OCI-LY1 (cell line): ENCODE results near the gene TNF.

Experiments used
- H2AFZ ChIP-seq: fragments of 200-600 bp; sonication (generic), shearing (Covaris generic); 2 replicates; pipeline ENCODE4 v1.6.0; 2014; ENCODE audit warnings: antibody characterized with exemption, mild to moderate bottlenecking, low read length
- H3F3A ChIP-seq: fragments of 200-600 bp; sonication (generic), shearing (Covaris generic); 2 replicates; pipeline ENCODE4 v1.6.0; 2014; ENCODE audit warnings: mild to moderate bottlenecking, antibody characterized with exemption, low read length, moderate library complexity; ENCODE audit not compliant: insufficient read depth
- H3K27ac ChIP-seq: fragments of 200-600 bp; sonication (generic); 2 replicates; pipeline ENCODE4 v1.5.1; 2014; ENCODE audit warnings: low read length, mixed run types, mild to moderate bottlenecking, low read depth; ENCODE audit not compliant: poor library complexity, severe bottlenecking
- H3K27me3 ChIP-seq: fragments of 200-600 bp; sonication (generic); 2 replicates; pipeline ENCODE4 v1.6.0; 2014; ENCODE audit warnings: antibody characterized with exemption, mild to moderate bottlenecking, low read length, moderate library complexity; ENCODE audit not compliant: insufficient read depth
- H3K36me3 ChIP-seq: fragments of 200-600 bp; sonication (generic); 2 replicates; pipeline ENCODE4 v1.6.1; 2014; ENCODE audit warnings: mild to moderate bottlenecking, antibody characterized with exemption, low read length, moderate library complexity, mixed read lengths; ENCODE audit not compliant: insufficient read depth
- H3K4me1 ChIP-seq: fragments of 200-600 bp; sonication (generic); 2 replicates; pipeline ENCODE4 v1.5.1; 2014; ENCODE audit warnings: mild to moderate bottlenecking, low read length, moderate library complexity; ENCODE audit not compliant: insufficient read depth, severe bottlenecking
- H3K4me2 ChIP-seq: fragments of 200-600 bp; sonication (generic), shearing (Covaris generic); 2 replicates; pipeline ENCODE4 v1.6.1; 2014; ENCODE audit warnings: low read length
- H3K4me3 ChIP-seq: fragments of 200-600 bp; sonication (generic); 2 replicates; pipeline ENCODE4 v1.5.1; 2014; ENCODE audit warnings: low read length, low read depth, mild to moderate bottlenecking, mixed read lengths; ENCODE audit not compliant: poor library complexity, severe bottlenecking
- H3K79me2 ChIP-seq: fragments of 200-600 bp; shearing (Covaris generic); 2 replicates; pipeline ENCODE4 v1.6.1; 2016; ENCODE audit warnings: mixed run types, low read length, mixed read lengths; ENCODE audit not compliant: insufficient read depth
- H3K9ac ChIP-seq: fragments of 200-600 bp; sonication (generic), shearing (Covaris generic); 2 replicates; pipeline ENCODE4 v1.6.1; 2014; ENCODE audit warnings: mild to moderate bottlenecking, low read length, mixed read lengths
- H3K9me2 ChIP-seq: fragments of 200-600 bp; sonication (generic), shearing (Covaris generic); 2 replicates; pipeline ENCODE4 v1.6.1; 2014; ENCODE audit warnings: low read depth, mild to moderate bottlenecking, low read length, mixed read lengths
- H3K9me3 ChIP-seq: fragments of 200-600 bp; shearing (Covaris generic); 2 replicates; pipeline ENCODE4 v1.6.1; 2014; ENCODE audit warnings: low read length, mixed read lengths
- H4K20me1 ChIP-seq: fragments of 200-600 bp; sonication (generic), shearing (Covaris generic); 2 replicates; pipeline ENCODE4 v1.6.0; 2016; ENCODE audit warnings: mild to moderate bottlenecking, low read length; ENCODE audit not compliant: insufficient read depth
- EZH2 ChIP-seq: fragments of 200-600 bp; sonication (generic), shearing (Covaris generic); IDR thresholded peaks from 2 replicates; pipeline ENCODE4 v1.8.0; 2017; ENCODE audit warnings: borderline replicate concordance, mixed run types, mild to moderate bottlenecking, antibody characterized with exemption, low read length, moderate library complexity, mixed read lengths
- TF ChIP-seq, protein P1 (sequence below): fragments of 200-600 bp; sonication (generic), shearing (Covaris generic); IDR thresholded peaks from 2 replicates; pipeline ENCODE4 v1.5.1; 2017; ENCODE audit warnings: mild to moderate bottlenecking, antibody characterized with exemption, low read length, moderate library complexity, mixed read lengths

Gene TNF

DNA sequence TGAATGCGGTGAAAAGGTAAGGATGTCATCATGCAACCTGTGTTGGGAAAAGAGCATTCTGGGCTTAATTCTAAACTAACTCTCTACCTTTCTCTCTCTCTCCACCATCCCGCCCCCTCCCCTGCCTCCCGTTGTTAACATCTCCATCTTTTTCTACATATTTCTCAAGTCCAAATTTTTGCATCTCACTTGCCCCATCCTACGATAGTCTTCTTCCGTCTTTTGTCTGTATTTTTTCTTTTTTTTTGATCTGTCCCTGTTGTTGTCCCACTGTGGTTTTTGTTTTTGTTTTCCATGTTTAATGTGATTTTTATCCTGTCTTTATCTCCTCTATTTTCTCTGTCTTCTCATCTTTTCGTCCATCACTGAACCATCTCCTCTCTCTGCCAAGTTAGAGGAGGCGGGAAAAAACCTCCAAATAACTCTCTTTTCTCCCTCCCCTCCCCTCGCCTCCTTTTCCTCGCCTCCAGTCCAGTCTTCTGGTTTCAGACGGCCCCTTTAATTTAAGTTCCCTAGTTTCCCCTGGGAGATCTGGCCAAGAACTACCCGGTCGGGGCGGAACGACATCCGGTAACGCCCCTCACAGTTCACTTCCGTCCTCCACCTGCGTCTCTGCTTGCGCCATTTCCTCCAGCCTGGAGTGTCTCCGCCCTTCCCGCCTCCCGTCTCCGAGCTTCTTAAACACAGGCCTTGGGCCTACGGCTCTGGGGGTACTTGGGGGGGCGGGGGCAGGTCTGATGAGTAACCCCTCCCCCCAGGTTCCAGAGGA lies 28.2 kb upstream of the TNF start, which contains the start of gene NFKBIL1:
TSS of gene NFKBIL1 (plus strand) at position 651 of the 769 bp plus-strand sequence. CDS start at position 738, 87 bp downstream.
- H3K9ac ChIP-seq = peak within 1 kb of the TSS; percentile 77
- peak within 1 kb of the TSS; percentile 76 for H2AFZ ChIP-seq
- H3K9me3 ChIP-seq = no peaks in the 10 kb centered on the region
- H3K4me1 ChIP-seq = peaks cover 66% of the 10 kb centered on the region
- TF ChIP-seq, protein P1, sequence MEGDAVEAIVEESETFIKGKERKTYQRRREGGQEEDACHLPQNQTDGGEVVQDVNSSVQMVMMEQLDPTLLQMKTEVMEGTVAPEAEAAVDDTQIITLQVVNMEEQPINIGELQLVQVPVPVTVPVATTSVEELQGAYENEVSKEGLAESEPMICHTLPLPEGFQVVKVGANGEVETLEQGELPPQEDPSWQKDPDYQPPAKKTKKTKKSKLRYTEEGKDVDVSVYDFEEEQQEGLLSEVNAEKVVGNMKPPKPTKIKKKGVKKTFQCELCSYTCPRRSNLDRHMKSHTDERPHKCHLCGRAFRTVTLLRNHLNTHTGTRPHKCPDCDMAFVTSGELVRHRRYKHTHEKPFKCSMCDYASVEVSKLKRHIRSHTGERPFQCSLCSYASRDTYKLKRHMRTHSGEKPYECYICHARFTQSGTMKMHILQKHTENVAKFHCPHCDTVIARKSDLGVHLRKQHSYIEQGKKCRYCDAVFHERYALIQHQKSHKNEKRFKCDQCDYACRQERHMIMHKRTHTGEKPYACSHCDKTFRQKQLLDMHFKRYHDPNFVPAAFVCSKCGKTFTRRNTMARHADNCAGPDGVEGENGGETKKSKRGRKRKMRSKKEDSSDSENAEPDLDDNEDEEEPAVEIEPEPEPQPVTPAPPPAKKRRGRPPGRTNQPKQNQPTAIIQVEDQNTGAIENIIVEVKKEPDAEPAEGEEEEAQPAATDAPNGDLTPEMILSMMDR = no peak
- no peak for TF ChIP-seq EZH2
- H3K4me3 ChIP-seq = peak within 1 kb of the TSS; percentile 64
- peak within 1 kb of the TSS; percentile 92 for H3K4me2 ChIP-seq
- no peaks in the 10 kb centered on the region for H3K79me2 ChIP-seq
- no peaks in the 10 kb centered on the region for H3K9me2 ChIP-seq
- H3K27me3 ChIP-seq = no peaks in the 10 kb centered on the region
- peaks cover 7% of the 10 kb centered on the region for H3K36me3 ChIP-seq
- H3K27ac ChIP-seq = peak within 1 kb of the TSS; percentile 75
- no peaks in the 10 kb centered on the region for H3F3A ChIP-seq
- no peaks in the 10 kb centered on the region for H4K20me1 ChIP-seq

DNA sequence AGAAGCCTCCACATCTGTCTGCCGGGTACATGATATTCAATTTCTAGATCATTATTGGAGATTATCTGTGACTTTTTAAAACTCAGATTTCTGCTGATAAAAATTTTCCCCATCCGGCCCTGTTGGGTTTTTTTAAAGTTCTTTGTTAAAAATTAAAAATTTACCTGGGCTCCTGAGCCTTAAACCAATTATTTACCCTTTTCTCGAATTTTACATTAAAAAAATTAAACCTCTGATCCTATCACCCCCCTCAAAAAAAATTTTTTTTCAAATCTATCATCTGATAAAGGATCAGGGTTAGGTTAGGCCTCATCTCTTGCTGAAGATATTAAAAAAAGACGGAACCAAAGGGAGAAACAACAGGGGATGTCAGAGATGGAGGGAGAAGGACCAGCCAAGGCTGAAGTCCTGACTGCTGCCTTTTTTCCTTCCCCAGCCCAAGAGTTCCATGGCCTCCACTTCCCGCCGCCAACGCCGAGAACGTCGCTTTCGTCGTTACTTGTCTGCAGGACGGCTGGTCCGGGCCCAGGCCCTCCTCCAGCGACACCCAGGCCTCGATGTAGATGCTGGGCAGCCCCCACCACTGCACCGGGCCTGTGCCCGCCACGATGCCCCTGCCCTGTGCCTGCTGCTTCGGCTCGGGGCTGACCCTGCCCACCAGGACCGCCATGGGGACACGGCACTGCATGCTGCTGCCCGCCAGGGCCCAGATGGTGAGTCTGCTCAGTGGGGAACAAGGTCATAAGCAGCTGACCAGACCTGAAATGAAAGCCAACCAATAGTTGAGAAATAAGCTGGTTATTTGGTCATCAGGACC lies 27.4 kb upstream of the TNF start:
- peaks cover 7% of the 10 kb centered on the region for H3K36me3 ChIP-seq
- peak overlapping the region; percentile 77 for H3K9ac ChIP-seq
- no peaks in the 10 kb centered on the region for H3K9me2 ChIP-seq
- H3K27ac ChIP-seq = peak overlapping the region; percentile 75
- H3K4me1 ChIP-seq = peaks cover 61% of the 10 kb centered on the region
- peak overlapping the region; percentile 64 for H3K4me3 ChIP-seq
- H3K27me3 ChIP-seq = no peaks in the 10 kb centered on the region
- H2AFZ ChIP-seq = no peak overlapping the region
- H4K20me1 ChIP-seq = no peaks in the 10 kb centered on the region
- TF ChIP-seq, protein P1 = no peak
- no peak for TF ChIP-seq EZH2
- no peaks in the 10 kb centered on the region for H3F3A ChIP-seq
- H3K4me2 ChIP-seq = peak overlapping the region; percentile 92
- H3K9me3 ChIP-seq = no peaks in the 10 kb centered on the region
- no peaks in the 10 kb centered on the region for H3K79me2 ChIP-seq

DNA sequence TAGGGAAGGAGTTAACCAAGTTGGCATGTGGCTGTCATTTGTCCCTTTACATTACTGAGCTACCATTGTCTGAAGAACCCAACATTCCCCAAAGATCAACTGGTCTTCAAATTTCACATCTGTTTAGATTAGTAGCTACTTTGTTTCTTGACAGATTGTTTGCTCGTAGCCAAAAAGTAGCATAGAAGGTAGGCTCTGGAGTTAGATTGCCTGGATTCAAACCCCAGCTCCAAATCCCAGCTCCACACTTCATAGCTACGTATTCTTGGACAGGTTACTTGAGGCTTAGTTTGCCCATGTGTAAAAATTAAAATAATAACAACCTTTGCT lies 26.9 kb upstream of the TNF start:
- H3K27ac ChIP-seq = peak overlapping the region; percentile 75
- no peaks in the 10 kb centered on the region for H3K9me2 ChIP-seq
- peaks cover 7% of the 10 kb centered on the region for H3K36me3 ChIP-seq
- TF ChIP-seq, protein P1 = no peak
- TF ChIP-seq EZH2 = no peak
- no peak overlapping the region for H2AFZ ChIP-seq
- peak overlapping the region; percentile 92 for H3K4me2 ChIP-seq
- H3K79me2 ChIP-seq = no peaks in the 10 kb centered on the region
- peak overlapping the region; percentile 77; the same call in 1 of the 2 replicates for H3K9ac ChIP-seq
- no peaks in the 10 kb centered on the region for H3K27me3 ChIP-seq
- peak overlapping the region; percentile 64 for H3K4me3 ChIP-seq
- no peaks in the 10 kb centered on the region for H4K20me1 ChIP-seq
- H3K4me1 ChIP-seq = peaks cover 56% of the 10 kb centered on the region
- H3K9me3 ChIP-seq = no peaks in the 10 kb centered on the region
- H3F3A ChIP-seq = no peaks in the 10 kb centered on the region
